GM15510 (cell line): ENCODE measurements around the gene NOL9.

Experiments
- POLR2A ChIP-seq: IDR thresholded peaks from 3 replicates; pipeline ENCODE4 v1.6.1; 2011; ENCODE audit warnings: borderline replicate concordance; ENCODE audit not compliant: insufficient read length; ENCODE audit errors: extremely low read depth

The NOL9 gene

GRCh38 chr1:6547301-6547700, 7.0 kb downstream of the NOL9 start:
- no peak for TF ChIP-seq POLR2A

GRCh38 chr1:6546326-6546725, 8.0 kb downstream of the NOL9 start:
- TF ChIP-seq POLR2A = no peak

GRCh38 chr1:6545276-6546112, 8.8 kb downstream of the NOL9 start:
- TF ChIP-seq POLR2A = no peak

DNA sequence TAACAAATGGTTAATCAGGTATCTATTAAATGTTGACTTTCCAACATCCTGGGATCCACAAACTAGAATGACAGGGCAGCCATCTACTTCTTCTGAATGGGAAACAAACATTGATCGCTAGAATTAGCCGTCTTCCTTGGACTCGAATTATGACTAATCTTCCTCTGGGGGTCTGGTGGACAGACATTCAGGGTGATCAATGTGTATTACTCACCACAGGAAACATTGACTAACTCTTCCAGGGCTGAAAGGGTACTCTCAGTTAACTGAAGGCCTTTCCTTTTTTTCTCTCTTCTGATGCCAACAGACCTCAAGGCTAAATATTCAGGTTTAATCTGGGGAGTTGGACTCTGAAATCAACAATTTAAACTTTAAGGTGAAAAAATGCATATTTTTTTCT, 9.5 kb downstream of the NOL9 start:
- TF ChIP-seq POLR2A = no peak

- TF ChIP-seq POLR2A = no peak
Measured at GRCh38 chr1:6538956-6539355, 15.4 kb downstream of the NOL9 start.

DNA sequence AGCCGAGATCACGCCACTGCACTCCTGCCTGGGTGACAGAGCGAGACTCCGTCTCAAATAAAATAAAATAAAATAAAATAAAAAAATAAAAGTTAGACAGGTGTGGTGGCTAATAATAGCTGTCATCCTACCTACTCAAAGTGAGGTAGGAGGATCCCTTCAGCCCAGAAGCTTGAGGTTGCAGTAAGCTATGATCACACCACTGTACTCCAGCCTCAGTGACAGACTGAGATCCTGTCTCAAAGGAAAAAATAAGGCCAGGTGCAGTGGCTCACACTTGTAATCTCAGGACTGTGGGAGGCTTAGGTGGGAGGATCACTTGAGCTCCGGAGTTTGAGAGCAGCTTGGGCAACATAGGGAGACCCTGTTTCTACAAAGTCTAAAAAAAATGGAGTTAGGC, 18.0 kb downstream of the NOL9 start:
- TF ChIP-seq POLR2A = no peak

GRCh38 chr1:6535214-6535613, 19.1 kb downstream of the NOL9 start:
- no peak for TF ChIP-seq POLR2A

DNA sequence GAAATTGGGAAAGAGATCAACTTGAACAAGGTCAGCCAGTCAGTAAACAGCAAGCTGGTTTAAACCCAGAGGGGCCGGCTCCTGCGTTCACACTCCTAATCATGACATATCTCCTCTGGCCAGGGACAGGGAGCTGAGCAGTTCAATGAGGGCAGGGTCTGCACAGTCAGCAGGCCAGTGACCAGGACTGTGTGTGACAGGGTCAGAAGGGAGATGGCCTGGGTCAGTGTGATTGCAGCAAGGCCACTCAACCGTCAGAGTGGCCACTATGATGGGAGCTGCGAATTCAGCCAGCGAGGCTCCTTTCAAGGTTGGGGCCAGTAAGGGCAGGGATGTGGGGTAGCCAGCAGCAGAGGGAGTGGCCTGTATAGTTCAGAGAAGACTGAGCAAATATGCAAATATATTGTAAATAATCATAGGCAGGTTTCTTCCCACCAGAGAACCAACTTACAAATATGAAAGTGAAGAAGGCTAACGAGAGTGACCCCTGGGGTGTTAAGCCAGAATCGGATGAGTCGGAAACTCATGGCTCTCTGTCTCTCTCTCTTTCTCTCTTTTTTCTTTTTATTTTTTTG, 20.0 kb downstream of the NOL9 start:
- no peak for TF ChIP-seq POLR2A

DNA sequence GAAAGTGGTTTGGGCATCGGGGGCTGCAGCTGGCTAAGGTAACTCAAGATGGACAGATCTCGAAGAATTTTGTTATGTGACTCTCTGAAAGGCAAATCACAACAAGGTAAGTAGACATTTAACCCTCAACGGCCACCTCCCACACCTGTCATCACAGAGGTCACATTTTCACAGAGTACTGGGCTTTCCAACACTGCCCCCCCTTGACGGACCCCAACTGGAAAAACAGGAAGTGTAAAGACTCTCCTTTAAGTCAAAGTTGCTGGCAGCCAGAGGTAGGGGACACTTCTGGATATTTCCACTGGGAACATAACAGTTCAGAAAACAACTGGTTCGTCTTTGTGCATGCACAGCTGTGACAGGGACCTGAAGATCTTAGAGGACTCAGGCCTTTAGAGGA, 22.3 kb downstream of the NOL9 start:
- TF ChIP-seq POLR2A = no peak

DNA sequence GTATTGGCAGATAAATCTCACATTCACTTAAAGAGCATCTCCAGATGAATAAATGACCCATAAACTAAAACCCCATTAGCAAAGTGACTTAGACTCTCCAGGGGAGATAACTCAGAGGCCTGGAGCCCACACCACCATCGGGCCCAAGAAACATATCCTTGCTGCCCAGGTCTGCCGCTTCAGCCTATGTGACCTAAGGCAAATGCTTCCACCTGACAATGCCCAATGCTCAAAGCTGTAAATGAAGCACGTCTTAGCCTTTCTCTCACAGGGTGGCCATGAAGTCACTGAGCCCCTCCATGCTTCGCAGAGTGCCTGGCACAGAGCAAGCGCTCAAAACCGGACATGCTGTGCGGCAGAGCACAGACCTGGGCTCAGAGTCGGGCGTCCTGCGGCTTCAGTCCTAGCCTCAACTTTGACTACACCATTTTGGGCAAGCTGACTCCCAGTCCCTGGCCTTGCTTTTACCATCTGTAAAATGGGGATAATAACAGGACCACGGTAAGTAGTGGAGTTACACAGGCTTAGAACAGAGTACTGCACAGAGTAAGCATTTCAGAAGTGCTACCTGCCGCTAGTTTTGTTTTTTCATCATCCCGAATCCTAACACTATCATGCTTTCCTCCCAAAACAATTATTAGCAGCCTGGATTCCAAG, 23.7 kb downstream of the NOL9 start:
- no peak for TF ChIP-seq POLR2A

DNA sequence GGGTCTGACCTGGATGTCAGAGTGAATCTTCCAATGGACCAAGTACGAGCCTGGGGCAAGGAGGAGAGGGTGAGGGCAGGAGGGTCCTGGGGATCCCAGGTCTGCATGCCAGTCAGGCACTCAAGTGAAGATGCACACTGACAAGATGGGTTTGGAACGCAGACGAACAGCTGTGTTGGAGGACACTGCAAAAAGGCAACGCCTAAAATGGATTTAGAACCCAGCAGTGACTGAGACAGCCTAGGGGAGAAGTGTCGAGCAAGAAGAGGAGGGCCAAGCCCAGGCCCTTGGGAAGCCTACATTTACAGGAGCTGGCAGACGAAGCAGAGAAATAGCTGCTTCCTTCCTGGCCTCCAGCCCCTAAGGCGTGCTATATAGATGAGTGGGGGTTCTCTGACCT, 25.8 kb downstream of the NOL9 start:
- no peak for TF ChIP-seq POLR2A

GRCh38 chr1:6526316-6526715, 28.0 kb downstream of the NOL9 start:
- TF ChIP-seq POLR2A = no peak

DNA sequence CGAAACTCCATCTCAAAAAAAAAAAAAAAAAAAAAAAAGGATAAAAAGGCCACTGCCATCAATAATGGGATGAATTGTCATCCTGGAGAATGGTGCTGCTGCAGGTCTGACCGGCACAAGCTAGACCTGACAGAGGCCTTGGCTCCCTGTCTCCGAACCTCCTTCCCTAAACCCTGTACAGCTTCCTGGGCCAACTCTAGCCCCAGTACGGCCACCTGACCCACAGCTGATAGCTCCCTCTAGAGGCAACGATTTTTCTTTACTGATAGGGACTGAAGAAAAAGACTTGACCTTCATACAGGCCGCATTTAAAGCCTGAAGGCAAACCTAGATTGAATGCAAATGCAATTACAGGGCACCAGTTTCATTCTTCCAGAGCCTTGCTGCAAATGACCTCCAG, 30.7 kb downstream of the NOL9 start:
- no peak for TF ChIP-seq POLR2A

- no peak for TF ChIP-seq POLR2A
Measured at GRCh38 chr1:6521536-6521935, 32.8 kb downstream of the NOL9 start.

DNA sequence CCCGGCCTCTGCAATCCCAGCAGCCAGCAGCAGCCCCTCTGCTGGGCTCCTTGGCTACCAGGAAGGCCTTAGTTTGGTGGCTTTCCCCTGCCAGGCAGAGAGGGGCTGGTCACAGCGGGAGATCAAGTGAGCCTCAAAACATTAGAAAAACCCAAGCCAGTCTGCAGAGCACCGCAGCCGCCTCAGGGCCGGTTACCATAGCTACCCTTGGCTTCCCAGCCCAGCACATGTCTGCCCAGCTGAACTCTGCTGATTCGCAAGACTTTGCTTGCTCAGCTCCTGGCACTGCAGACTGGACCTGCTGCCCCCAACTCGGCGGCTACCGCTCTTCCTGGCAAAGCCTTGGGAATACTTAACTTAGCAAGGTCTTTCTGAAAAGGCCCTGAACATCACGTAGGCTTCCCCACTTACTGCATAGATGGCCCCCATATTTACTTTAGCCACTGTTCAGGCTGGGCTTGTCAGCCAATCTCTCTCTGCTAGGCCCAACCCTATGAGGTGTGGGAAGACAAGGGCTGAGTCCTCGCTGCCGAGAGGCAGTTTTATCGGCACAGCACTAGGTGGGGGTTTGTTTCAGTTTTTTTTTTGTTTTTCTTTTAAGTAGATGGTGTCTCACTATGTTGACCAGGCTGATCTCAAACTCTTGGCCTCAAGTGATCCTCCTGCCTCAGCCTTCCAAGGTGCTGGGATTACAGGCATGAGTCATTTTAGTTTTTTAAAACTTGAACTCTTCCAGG, 34.2 kb downstream of the NOL9 start:
- TF ChIP-seq POLR2A = no peak

DNA sequence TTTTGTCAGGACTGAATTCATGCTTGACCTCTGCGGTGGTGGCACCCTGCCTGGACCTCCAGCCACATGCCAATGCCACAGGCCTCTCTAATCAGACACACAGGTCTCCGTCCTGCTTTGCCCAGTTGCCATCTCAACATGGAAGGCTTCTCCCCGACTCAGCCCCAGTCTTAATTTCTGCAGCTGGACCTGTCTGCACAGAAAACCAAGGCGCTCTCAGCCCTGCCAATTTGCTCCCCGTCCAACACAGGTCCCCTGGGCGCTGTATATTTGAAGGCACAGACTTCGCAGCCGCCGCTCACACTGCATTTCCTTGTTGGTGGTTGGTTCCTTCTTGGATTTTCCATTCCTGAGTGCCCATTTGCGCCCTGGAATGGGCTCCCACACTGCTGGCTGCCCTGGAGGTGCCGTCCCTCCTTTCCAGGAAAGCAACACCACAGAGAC, 34.8 kb downstream of the NOL9 start:
- no peak for TF ChIP-seq POLR2A

GRCh38 chr1:6517435-6517851, 36.9 kb downstream of the NOL9 start:
- TF ChIP-seq POLR2A = no peak
